NCI-H774 (cell line): ENCODE measurements around the gene GCC2.
"Not testable (repeated sequence)": the region's sequence is repeated elsewhere in the genome, so short reads cannot be mapped to it uniquely, and the experiment has no call there.

Experiments
- DNase-seq: peaks from one replicate; lab custom pipeline; 2025; lab: John Stamatoyannopoulos, UW

GCC2 gene, protein sequence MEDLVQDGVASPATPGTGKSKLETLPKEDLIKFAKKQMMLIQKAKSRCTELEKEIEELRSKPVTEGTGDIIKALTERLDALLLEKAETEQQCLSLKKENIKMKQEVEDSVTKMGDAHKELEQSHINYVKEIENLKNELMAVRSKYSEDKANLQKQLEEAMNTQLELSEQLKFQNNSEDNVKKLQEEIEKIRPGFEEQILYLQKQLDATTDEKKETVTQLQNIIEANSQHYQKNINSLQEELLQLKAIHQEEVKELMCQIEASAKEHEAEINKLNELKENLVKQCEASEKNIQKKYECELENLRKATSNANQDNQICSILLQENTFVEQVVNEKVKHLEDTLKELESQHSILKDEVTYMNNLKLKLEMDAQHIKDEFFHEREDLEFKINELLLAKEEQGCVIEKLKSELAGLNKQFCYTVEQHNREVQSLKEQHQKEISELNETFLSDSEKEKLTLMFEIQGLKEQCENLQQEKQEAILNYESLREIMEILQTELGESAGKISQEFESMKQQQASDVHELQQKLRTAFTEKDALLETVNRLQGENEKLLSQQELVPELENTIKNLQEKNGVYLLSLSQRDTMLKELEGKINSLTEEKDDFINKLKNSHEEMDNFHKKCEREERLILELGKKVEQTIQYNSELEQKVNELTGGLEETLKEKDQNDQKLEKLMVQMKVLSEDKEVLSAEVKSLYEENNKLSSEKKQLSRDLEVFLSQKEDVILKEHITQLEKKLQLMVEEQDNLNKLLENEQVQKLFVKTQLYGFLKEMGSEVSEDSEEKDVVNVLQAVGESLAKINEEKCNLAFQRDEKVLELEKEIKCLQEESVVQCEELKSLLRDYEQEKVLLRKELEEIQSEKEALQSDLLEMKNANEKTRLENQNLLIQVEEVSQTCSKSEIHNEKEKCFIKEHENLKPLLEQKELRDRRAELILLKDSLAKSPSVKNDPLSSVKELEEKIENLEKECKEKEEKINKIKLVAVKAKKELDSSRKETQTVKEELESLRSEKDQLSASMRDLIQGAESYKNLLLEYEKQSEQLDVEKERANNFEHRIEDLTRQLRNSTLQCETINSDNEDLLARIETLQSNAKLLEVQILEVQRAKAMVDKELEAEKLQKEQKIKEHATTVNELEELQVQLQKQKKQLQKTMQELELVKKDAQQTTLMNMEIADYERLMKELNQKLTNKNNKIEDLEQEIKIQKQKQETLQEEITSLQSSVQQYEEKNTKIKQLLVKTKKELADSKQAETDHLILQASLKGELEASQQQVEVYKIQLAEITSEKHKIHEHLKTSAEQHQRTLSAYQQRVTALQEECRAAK (N-terminal part only)

DNA sequence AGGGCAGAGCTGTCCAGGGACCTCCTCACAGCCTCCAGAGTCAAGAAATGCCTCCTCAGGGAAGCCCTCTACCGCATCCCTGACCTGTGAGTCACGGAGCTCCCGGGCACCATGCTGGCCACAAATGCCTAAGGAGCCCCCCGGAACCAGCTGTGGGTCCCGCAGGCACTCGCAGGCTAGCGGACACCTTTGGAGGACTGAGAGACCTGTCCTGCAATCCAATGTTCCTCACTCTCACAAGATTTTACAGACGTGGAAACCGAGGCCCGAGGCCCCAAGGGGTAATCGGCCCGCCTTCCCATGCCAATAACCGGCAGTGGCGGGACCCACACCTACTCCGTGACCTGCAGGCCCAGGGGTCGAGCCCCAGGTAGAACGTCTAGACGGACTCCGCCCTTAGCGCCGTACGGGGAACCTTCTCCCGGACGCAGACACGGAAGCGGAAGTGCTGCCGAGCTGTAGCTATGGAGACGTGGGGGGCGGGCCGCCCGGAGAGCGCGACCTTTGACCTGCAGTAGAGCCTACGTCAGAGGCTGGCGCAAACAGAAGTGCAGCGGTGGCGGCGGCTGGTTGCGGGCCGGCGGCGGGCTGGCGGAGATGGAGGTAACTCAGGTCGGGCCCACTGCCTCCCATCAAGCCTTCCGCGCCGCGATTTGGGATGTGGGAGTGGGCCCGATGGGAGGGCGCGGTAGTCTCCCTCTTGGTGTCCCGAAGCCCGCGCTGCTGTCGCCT lies at the start of gene GCC2:
Gene GCC2, plus strand, starts transcription at position 529 of the 732 bp plus-strand sequence. Its CDS starts 69 bp downstream, at position 598.
- peak; percentile 94 for DNase-seq

DNA sequence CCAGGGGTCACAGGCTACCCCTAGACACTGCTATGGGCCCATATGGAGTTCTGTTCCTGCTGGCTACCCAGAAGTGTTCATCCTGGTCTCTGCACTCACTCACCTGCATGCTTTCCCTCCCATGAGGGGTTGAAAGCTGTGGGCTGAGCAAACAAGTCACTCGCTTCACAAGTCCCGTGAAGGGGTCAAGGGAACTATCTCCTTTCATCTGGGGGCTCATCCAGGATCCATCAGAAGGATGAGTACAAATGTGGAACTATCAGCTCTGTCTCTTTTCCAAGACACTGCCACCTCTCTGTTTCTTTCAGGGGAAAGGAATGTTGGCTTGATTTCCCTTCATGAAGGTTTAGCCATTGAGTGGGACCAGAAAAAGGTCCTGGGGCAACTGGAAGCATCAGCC lies 49.5 kb upstream of the GCC2 start:
- DNase-seq, result no peak

GRCh38 chr2:108401800-108402199 lies 47.2 kb upstream of the GCC2 start:
- no peak for DNase-seq

GRCh38 chr2:108403494-108403893 lies 45.5 kb upstream of the GCC2 start:
- DNase-seq, result no peak

- no peak for DNase-seq
These were observed 44.1 kb upstream of the GCC2 start for GRCh38 chr2:108404784-108405397.

DNA sequence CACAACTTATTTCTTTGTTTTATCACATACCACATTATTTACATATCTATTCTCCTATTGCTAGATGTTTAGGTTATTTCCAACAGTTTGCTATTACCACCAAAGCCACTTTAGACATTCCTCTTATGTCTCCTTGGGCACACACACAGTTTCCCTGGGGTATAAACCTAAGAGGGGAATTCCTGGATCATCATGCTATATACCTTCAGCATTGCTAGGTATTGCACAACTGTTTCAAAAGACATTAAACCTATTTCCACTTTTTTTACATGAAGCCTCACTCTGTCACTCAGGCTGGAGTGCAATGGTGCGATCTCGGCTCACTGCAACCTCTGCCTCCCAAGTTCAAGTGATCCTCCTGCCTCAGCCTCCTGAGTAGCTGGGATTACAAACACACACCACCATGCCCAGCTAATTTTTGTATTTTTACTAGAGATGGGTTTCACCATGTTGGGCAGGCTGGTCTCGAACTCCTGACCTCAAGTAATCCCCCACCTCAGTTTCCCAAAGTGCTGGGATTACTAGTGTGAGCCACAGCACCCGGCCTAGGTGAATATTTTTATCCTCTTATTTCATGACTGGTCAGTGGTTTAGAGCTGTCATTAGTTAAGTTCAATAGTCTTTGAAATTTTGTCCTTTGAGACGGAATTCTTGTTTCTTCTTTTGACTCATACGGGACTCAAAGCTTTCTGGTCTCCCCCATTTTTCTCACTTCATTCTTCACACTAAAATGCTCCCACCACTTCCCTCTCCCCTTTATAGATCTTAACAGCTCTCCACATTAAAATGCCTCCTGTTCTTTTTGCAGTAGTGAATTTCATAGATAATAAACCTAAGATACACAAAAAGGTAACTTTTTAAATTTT lies 40.9 kb upstream of the GCC2 start:
- no peak for DNase-seq

GRCh38 chr2:108409768-108410167 lies 39.2 kb upstream of the GCC2 start:
- no peak for DNase-seq

GRCh38 chr2:108412995-108413710 lies 35.9 kb upstream of the GCC2 start:
- DNase-seq, result no peak

GRCh38 chr2:108413711-108414095 lies 35.3 kb upstream of the GCC2 start:
- no peak for DNase-seq

DNA sequence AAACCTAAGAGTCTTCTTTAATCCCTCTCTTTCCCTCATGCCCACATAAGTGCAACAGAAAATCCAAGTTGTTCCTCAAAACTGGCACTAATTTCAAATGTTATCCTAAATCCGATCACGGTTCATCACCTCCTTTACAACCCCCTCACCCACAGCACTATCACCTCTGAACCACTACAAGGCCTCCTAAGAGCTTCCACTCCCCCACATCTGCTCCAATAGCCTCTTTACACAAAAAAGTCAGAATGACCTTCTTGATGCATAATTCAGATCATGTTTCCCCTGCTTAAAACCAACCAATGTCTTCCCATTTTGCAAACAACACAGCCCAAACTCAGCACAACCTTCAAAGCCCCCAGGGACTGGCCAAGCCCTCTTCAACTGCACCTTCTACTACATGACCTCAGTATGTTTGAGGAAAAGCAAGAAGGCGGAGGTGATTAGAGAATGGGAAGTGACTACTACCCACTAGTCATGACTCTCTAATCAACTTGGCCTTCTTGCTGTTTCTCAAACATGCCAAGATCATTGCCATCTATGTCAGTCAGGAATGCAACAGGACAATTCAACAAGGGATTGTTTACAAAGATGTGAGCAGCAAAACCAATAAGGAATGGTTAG lies 34.6 kb upstream of the GCC2 start:
- no peak for DNase-seq

GRCh38 chr2:108414945-108415344 lies 34.1 kb upstream of the GCC2 start:
- no peak for DNase-seq

DNA sequence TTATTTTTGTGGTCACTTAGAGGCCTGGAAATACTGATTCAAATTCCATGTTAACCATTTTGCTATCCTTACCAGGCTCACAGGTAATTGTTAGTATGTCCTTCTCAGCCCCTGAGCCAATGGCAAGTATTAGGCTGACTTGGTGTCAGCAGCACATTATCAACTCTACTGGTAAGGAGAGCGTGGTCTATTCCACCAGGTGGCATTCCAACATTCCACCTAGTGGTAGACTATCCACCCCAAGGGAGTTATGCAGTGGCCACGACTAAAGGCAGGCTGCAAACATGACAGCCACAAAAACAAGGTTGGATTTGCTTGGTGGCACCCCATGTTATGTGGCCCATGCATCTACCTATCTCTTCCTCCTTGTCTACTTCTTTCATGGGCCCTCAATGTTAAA lies 31.8 kb upstream of the GCC2 start:
- no peak for DNase-seq

DNA sequence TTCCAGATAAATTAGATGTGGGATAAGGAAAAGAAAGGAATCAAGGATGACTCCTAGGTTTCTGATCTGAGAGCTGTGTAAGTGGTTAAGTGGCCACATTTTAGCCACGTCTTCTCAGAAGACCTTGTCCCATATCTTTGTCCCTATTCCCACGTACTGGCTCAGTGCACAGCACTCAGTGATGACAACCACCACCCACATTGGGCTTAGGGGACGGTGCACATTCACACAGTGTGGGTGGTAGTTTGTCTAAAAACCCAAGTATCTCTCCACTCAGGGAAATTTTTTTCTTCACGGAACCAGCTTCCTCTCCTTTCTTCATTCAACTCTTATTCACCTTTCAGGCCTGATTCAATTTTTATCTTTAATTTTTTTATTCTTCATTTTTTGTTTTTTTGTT lies 30.6 kb upstream of the GCC2 start:
- DNase-seq, result no peak

DNA sequence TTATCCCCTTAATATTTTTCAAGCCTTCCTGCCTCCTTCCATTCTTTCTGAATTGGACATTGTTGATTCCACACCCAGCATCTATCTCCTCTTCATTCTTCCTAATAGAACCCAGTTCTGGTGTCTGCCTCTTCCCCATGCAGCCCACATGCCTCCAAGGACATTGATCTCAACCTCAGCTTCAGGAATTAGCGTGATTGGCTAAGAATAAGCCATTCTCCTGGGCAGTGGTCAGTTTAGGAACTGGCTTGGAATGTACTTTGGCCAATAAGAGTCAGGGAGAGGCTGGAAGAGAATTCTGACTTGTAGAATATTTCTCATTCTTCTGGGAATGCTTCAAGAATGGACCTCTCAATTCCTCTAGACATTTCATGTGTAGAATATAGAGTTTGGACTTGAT lies 25.9 kb upstream of the GCC2 start:
- DNase-seq, result no peak

GRCh38 chr2:108423502-108424251 lies 25.3 kb upstream of the GCC2 start:
- no peak for DNase-seq

GRCh38 chr2:108428286-108429009 lies 20.6 kb upstream of the GCC2 start:
- no peak for DNase-seq

- DNase-seq, result not testable (repeated sequence)
These were observed 13.4 kb upstream of the GCC2 start for GRCh38 chr2:108435578-108435977.

GRCh38 chr2:108436976-108437375 lies 12.0 kb upstream of the GCC2 start:
- DNase-seq, result no peak
